Neutrophil (primary cell): Measurements from ENCODE around the gene MSI2.

Experiments
- H3K27ac ChIP-seq: fragments of 200-600 bp; sonication (generic); 2 replicates; pipeline ENCODE4 v1.5.1; 2016; ENCODE audit warnings: mild to moderate bottlenecking, moderate library complexity
- H3K27me3 ChIP-seq: fragments of 200-600 bp; sonication (generic); 2 replicates; pipeline ENCODE4 v1.6.0; 2016; ENCODE audit warnings: mild to moderate bottlenecking
- H3K36me3 ChIP-seq: fragments of 200-600 bp; sonication (generic); 2 replicates; pipeline ENCODE4 v1.5.1; 2017
- H3K4me1 ChIP-seq, 2 experiments: fragments of 200-600 bp in 1 of 2; sonication (generic) in 1 of 2; 1 replicate in 1 of 2; 2 replicates in 1 of 2; pipeline versions ENCODE4 v1.5.1 to v1.6.1; 2013 to 2016; ENCODE audit warnings: low read depth in 1 of 2, low read length in 1 of 2, mild to moderate bottlenecking in 1 of 2, moderate library complexity in 1 of 2; ENCODE audit not compliant: control insufficient read depth in 1 of 2, insufficient read depth in 1 of 2
- H3K4me3 ChIP-seq, 2 experiments: fragments of 200-600 bp in 1 of 2; sonication (generic) in 1 of 2; 1 replicate in 1 of 2; 2 replicates in 1 of 2; pipeline ENCODE4 v1.5.1; 2013 to 2016; ENCODE audit warnings: low read depth in 1 of 2, low read length in 1 of 2, mild to moderate bottlenecking in 1 of 2, moderate library complexity in 1 of 2
- H3K9me3 ChIP-seq: fragments of 200-600 bp; sonication (generic); 2 replicates; pipeline ENCODE4 v1.5.1; 2016
- TF ChIP-seq, protein P1 (sequence below): fragments of 200-600 bp; sonication (generic); IDR thresholded peaks from 2 replicates; pipeline ENCODE4 v1.5.1; 2016; ENCODE audit warnings: antibody characterized with exemption

The MSI2 gene

DNA sequence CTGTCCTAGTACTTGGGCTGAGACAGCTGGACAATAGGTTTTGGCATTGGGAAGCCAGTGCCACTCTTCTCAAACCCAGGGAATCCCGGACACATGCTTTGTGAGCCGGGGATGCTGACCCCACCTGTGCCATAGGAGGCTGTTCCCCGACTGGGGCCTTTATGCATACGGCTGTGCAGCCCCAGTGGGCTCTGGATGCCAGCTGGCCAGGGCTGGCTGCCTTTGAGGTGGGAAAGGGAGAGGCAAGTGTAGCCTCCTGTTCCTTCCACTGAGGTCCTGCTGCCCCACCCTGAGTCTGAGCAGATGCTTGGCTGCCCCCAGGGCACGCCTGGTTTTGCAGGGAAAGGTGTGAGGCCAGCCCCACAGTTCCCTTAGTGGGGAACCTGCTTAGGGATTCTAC lies 383.1 kb downstream of the MSI2 start:
- H3K4me1 ChIP-seq = peaks cover under 1 to 2% of the 10 kb centered on the region in 2 experiments
- H3K4me3 ChIP-seq = no peak overlapping the region
- no peaks in the 10 kb centered on the region for H3K27me3 ChIP-seq
- H3K36me3 ChIP-seq = no peaks in the 10 kb centered on the region
- H3K27ac ChIP-seq = no peak overlapping the region
- no peaks in the 10 kb centered on the region for H3K9me3 ChIP-seq
- TF ChIP-seq, protein P1, sequence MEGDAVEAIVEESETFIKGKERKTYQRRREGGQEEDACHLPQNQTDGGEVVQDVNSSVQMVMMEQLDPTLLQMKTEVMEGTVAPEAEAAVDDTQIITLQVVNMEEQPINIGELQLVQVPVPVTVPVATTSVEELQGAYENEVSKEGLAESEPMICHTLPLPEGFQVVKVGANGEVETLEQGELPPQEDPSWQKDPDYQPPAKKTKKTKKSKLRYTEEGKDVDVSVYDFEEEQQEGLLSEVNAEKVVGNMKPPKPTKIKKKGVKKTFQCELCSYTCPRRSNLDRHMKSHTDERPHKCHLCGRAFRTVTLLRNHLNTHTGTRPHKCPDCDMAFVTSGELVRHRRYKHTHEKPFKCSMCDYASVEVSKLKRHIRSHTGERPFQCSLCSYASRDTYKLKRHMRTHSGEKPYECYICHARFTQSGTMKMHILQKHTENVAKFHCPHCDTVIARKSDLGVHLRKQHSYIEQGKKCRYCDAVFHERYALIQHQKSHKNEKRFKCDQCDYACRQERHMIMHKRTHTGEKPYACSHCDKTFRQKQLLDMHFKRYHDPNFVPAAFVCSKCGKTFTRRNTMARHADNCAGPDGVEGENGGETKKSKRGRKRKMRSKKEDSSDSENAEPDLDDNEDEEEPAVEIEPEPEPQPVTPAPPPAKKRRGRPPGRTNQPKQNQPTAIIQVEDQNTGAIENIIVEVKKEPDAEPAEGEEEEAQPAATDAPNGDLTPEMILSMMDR = no peak

- H3K4me3 ChIP-seq = no peak overlapping the region
- no peaks in the 10 kb centered on the region for H3K27me3 ChIP-seq
- H3K27ac ChIP-seq = no peak overlapping the region
- no peaks in the 10 kb centered on the region for H3K9me3 ChIP-seq
- TF ChIP-seq, protein P1 = no peak
- H3K4me1 ChIP-seq = peaks cover 5 to 9% of the 10 kb centered on the region in 2 experiments
- H3K36me3 ChIP-seq = no peaks in the 10 kb centered on the region
Observed at GRCh38 chr17:57640079-57640478, 383.8 kb downstream of the MSI2 start.

DNA sequence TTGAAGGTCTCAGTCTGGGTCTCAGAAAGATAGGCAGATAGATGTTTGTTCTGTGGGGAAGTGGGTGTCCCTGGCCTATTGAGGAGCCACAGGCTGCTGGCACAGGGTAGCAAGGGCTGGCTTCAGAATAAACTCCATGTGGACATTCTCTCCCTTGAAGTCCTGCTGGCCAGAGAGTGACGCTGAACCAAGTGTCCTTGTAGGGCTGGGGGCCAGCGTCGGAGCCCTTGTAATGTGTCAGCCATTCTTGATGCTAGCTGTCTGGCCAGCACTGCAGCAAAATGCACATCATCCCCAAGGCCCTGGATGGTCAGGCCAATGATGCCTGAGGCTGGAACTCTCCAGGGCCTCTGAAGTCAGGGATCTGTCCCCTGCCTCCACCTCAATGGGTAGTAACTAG lies 385.4 kb downstream of the MSI2 start:
- H3K36me3 ChIP-seq = no peaks in the 10 kb centered on the region
- TF ChIP-seq, protein P1 = no peak
- H3K27ac ChIP-seq = no peak overlapping the region
- H3K4me3 ChIP-seq = no peak overlapping the region
- H3K27me3 ChIP-seq = no peaks in the 10 kb centered on the region
- peaks cover 13 to 22% of the 10 kb centered on the region in 2 experiments for H3K4me1 ChIP-seq
- no peaks in the 10 kb centered on the region for H3K9me3 ChIP-seq

- TF ChIP-seq, protein P1 = no peak
- Histone ChIP-seq H3K4me3 (no peak overlapping the region), H3K4me1 (peaks cover 14 to 24% of the 10 kb centered on the region in 2 experiments), H3K27me3 (no peaks in the 10 kb centered on the region), H3K36me3 (no peaks in the 10 kb centered on the region), H3K27ac (no peak overlapping the region), H3K9me3 (no peaks in the 10 kb centered on the region)
Observed at GRCh38 chr17:57643062-57643461, 386.7 kb downstream of the MSI2 start.

GRCh38 chr17:57644326-57644725 lies 388.0 kb downstream of the MSI2 start:
- no peaks in the 10 kb centered on the region for H3K9me3 ChIP-seq
- TF ChIP-seq, protein P1 = no peak
- no peaks in the 10 kb centered on the region for H3K36me3 ChIP-seq
- no peak overlapping the region for H3K4me3 ChIP-seq
- no peak overlapping the region for H3K27ac ChIP-seq
- H3K4me1 ChIP-seq = peaks cover 14 to 24% of the 10 kb centered on the region in 2 experiments
- no peaks in the 10 kb centered on the region for H3K27me3 ChIP-seq
